ENCODE data around the gene BRICD5. TPM values are rescaled to one million over a fixed set of nuclear protein-coding genes. Genes with fewer than 3 reads are reported as not detected.
A peak's percentile ranks its signal among the peaks of the same experiment; 100 is the strongest.
"Not testable (repeated sequence)": the region's sequence is repeated elsewhere in the genome, so short reads cannot be mapped to it uniquely, and the experiment has no call there.

The BRICD5 gene
- polyA plus RNA-seq: 10.5 TPM
- long read RNA-seq, donor 1: 0 reads
- long read RNA-seq, donor 2, partial matches to known transcripts: 0 of 1 reads
- long read RNA-seq, donor 2, other reads (novel, unspliced or antisense): 0 of 1 reads
- long read RNA-seq, donor 3: 0 reads
- long read RNA-seq, donor 4: 0 reads
- long read RNA-seq, donor 5: 0 reads
- long read RNA-seq, donor 6: 0 reads
- long read RNA-seq, donor 7: 0 reads
- long read RNA-seq, donor 8, partial matches to known transcripts: 0 of 1 reads
- long read RNA-seq, donor 8, other reads (novel, unspliced or antisense): 0 of 1 reads
- long read RNA-seq, donor 9, partial matches to known transcripts: 0 of 2 reads
- long read RNA-seq, donor 9, other reads (novel, unspliced or antisense): 0 of 2 reads
- long read RNA-seq, donor 10, partial matches to known transcripts: 0 of 1 reads
- long read RNA-seq, donor 10, other reads (novel, unspliced or antisense): 0 of 1 reads
- long read RNA-seq, donor 11: 0 reads

DNA sequence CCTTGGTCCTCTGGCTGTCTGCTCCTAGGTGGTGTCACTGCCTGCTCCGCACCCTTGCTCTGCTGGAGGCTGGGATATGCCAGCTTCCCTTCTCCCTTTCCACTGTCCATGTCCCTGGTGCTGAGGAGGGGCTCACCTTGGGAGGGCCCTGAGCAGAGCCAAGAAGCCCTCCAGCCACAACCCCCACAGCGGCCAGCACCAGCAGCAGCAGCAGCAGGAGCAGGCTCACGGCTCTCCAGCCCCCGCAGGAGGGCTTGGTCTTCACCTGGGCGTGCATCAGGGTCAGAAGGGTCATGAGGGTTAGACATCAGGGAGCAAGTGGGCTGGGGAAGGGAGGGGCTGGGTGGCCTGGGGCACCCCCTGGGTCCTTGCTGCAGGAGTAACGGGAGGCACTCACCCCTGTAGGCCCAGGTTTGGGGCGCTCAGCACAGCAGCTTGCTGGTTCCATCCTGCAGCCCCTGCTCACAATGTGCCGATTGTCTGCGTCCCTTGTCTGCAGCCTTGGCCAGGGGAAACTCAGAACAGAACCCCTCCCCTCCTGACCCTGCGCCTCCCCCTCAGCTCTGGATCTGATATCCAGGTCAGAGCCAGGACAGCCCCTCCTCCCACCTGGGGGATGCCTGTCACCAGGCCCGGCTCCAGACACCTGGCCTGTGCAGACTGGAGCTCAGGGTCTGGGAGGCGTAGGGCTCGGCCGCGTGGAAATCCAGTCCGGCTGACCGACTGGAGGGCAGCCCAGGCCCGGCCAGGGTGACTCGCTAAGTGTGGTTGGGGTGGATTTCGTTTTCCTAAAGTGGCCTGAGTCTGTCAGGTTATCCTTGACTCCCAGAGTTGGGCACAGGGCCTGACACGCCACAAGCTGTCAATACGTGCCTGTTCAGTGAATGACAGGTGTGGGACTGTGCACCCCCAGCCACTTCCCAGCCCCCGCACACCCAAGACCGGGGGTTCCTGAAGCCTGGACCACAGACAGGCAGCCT, at the start of gene BRICD5:
Gene BRICD5 (minus strand): TSS at position 478 of the 980 bp plus-strand sequence. CDS start 30 bp downstream, at position 448.
- no peaks in the 10 kb centered on the region for H3K27me3 ChIP-seq (ENCODE audit: control insufficient read depth, insufficient read depth, low read length)
- no peak within 1 kb of the TSS for H3K27ac ChIP-seq (ENCODE audit: low read length)
- H3K36me3 ChIP-seq (ENCODE audit: control insufficient read depth, insufficient read depth, low read length): peaks cover 41% of the 10 kb centered on the region

GRCh38 chr16:2260250-2260649, 49.6 kb upstream of the BRICD5 start:
- no peaks in the 10 kb centered on the region for H3K4me1 ChIP-seq (ENCODE audit: control insufficient read depth, insufficient read depth, low read length)
- no peak for DNase-seq
- 84% methylated on average over 3 of the region's 8 CpGs for WGBS (ENCODE audit: insufficient coverage, low lambda C conversion rate)
- H3K27me3 ChIP-seq (ENCODE audit: control insufficient read depth, insufficient read depth, low read length): no peaks in the 10 kb centered on the region
- H3K36me3 ChIP-seq (ENCODE audit: control insufficient read depth, insufficient read depth, low read length): peaks cover 83% of the 10 kb centered on the region
- no peaks in the 10 kb centered on the region for H3K9me3 ChIP-seq (ENCODE audit: control insufficient read depth, low read depth, low read length)
- no peak overlapping the region for H3K4me3 ChIP-seq (ENCODE audit: low read length)
- H3K27ac ChIP-seq (ENCODE audit: low read length): no peak overlapping the region

More for the DNA sequence above, at the start of gene BRICD5:
- Histone ChIP-seq H3K9me3 (ENCODE audit: control insufficient read depth, low read depth, low read length) (peaks cover 2% of the 10 kb centered on the region), H3K4me1 (ENCODE audit: control insufficient read depth, insufficient read depth, low read length) (peaks cover 23% of the 10 kb centered on the region), H3K4me3 (ENCODE audit: low read length) (no peak within 1 kb of the TSS)
- WGBS (ENCODE audit: insufficient coverage, low lambda C conversion rate): no CpG with 5 or more reads among the region's 24 CpGs
- no peak for DNase-seq

- not testable (repeated sequence) for H3K27me3 ChIP-seq (ENCODE audit: control insufficient read depth, insufficient read depth, low read length); H3K9me3 ChIP-seq (ENCODE audit: control insufficient read depth, low read depth, low read length); H3K4me1 ChIP-seq (ENCODE audit: control insufficient read depth, insufficient read depth, low read length); H3K27ac ChIP-seq (ENCODE audit: low read length); H3K4me3 ChIP-seq (ENCODE audit: low read length); DNase-seq
- WGBS (ENCODE audit: insufficient coverage, low lambda C conversion rate): no CpG with 5 or more reads among the region's 7 CpGs
- H3K36me3 ChIP-seq (ENCODE audit: control insufficient read depth, insufficient read depth, low read length): peaks cover 85% of the 10 kb centered on the region
Observed at GRCh38 chr16:2258530-2258929, 47.9 kb upstream of the BRICD5 start.

- H3K27ac ChIP-seq (ENCODE audit: low read length): no peak overlapping the region
- H3K4me3 ChIP-seq (ENCODE audit: low read length): no peak overlapping the region
- WGBS (ENCODE audit: insufficient coverage, low lambda C conversion rate): no CpG with 5 or more reads among the region's 6 CpGs
- no peaks in the 10 kb centered on the region for H3K9me3 ChIP-seq (ENCODE audit: control insufficient read depth, low read depth, low read length)
- H3K27me3 ChIP-seq (ENCODE audit: control insufficient read depth, insufficient read depth, low read length): no peaks in the 10 kb centered on the region
- no peaks in the 10 kb centered on the region for H3K4me1 ChIP-seq (ENCODE audit: control insufficient read depth, insufficient read depth, low read length)
- DNase-seq: no peak
- H3K36me3 ChIP-seq (ENCODE audit: control insufficient read depth, insufficient read depth, low read length): peaks cover 85% of the 10 kb centered on the region
Observed at GRCh38 chr16:2257726-2258125, 47.1 kb upstream of the BRICD5 start.

DNA sequence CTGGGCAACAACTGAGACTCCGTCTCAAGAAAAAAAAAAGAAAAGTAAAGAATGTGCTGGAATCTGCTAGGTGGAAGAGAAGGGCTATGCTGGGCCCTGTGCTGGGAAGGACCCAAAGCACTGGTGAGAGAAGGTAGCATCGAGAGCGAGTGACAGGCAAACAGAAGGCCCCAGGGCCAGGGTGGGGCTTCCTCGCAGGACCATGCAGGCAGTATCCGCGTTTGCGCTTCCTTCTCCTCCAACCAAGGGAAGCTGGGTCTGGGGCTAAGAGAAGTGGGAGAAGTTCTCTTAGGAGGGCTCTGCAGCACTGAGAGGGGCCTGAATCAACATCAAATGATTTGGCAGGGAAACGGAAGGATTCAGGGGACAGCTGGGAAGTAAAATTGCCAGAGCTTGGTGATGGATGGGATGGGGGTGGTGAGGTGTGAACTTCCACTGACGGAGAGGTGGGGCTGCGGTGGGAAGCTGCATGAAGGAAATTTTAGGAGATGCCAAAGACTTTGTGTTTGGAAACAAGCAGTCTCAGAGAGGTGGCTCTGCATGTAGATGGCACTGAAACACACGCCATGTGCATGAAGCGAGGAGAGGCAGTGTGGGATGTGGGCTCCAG, 46.0 kb upstream of the BRICD5 start:
- Histone ChIP-seq H3K36me3 (ENCODE audit: control insufficient read depth, insufficient read depth, low read length) (peaks cover 75% of the 10 kb centered on the region), H3K27me3 (ENCODE audit: control insufficient read depth, insufficient read depth, low read length) (no peaks in the 10 kb centered on the region), H3K4me3 (ENCODE audit: low read length) (no peak overlapping the region), H3K27ac (ENCODE audit: low read length) (no peak overlapping the region), H3K4me1 (ENCODE audit: control insufficient read depth, insufficient read depth, low read length) (peaks cover 7% of the 10 kb centered on the region), H3K9me3 (ENCODE audit: control insufficient read depth, low read depth, low read length) (no peaks in the 10 kb centered on the region)
- no peak for DNase-seq
- 93% methylated on average over 4 of the region's 12 CpGs for WGBS (ENCODE audit: insufficient coverage, low lambda C conversion rate)

GRCh38 chr16:2253293-2253692, 42.6 kb upstream of the BRICD5 start:
- Histone ChIP-seq H3K27me3 (ENCODE audit: control insufficient read depth, insufficient read depth, low read length) (no peaks in the 10 kb centered on the region), H3K4me3 (ENCODE audit: low read length) (no peak overlapping the region), H3K4me1 (ENCODE audit: control insufficient read depth, insufficient read depth, low read length) (peaks cover 8% of the 10 kb centered on the region), H3K27ac (ENCODE audit: low read length) (no peak overlapping the region), H3K36me3 (ENCODE audit: control insufficient read depth, insufficient read depth, low read length) (peaks cover 55% of the 10 kb centered on the region), H3K9me3 (ENCODE audit: control insufficient read depth, low read depth, low read length) (no peaks in the 10 kb centered on the region)
- DNase-seq: no peak
- no CpG with 5 or more reads among the region's 11 CpGs for WGBS (ENCODE audit: insufficient coverage, low lambda C conversion rate)

DNA sequence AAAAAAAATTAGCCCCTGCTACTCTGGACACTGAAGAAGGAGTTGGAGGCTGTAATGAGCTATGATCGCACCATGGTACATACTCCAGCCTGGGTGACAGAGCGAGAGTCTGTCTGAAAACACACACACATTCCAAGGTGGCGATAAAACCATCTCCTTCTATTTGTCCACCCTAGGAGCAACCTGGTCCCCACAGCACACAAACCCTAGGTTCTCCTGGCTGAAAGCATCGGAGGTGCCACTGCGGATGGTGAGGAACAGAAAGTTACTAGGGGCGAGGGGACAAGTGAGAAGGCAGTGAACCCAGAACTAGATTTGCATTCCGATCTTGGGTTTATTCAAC, 42.1 kb upstream of the BRICD5 start:
- 100% methylated on average over 1 of the region's 7 CpGs for WGBS (ENCODE audit: insufficient coverage, low lambda C conversion rate)
- no peak overlapping the region for H3K4me3 ChIP-seq (ENCODE audit: low read length)
- H3K9me3 ChIP-seq (ENCODE audit: control insufficient read depth, low read depth, low read length): no peaks in the 10 kb centered on the region
- no peak overlapping the region for H3K27ac ChIP-seq (ENCODE audit: low read length)
- no peaks in the 10 kb centered on the region for H3K27me3 ChIP-seq (ENCODE audit: control insufficient read depth, insufficient read depth, low read length)
- H3K36me3 ChIP-seq (ENCODE audit: control insufficient read depth, insufficient read depth, low read length): peaks cover 51% of the 10 kb centered on the region
- H3K4me1 ChIP-seq (ENCODE audit: control insufficient read depth, insufficient read depth, low read length): peaks cover 8% of the 10 kb centered on the region
- no peak for DNase-seq

GRCh38 chr16:2251296-2252111, 40.8 kb upstream of the BRICD5 start, which contains the start of gene ECI1:
Gene ECI1, minus strand, starts transcription at chr16:2251587. Its CDS starts 21 bp downstream, at chr16:2251566.
- peaks cover 44% of the 10 kb centered on the region for H3K36me3 ChIP-seq (ENCODE audit: control insufficient read depth, insufficient read depth, low read length)
- no CpG with 5 or more reads among the region's 88 CpGs for WGBS (ENCODE audit: insufficient coverage, low lambda C conversion rate)
- no peaks in the 10 kb centered on the region for H3K9me3 ChIP-seq (ENCODE audit: control insufficient read depth, low read depth, low read length)
- peak within 1 kb of the TSS; percentile 68 for H3K4me3 ChIP-seq (ENCODE audit: low read length)
- H3K27ac ChIP-seq (ENCODE audit: low read length): peak within 1 kb of the TSS; percentile 80
- peak; percentile 91 to 96 for DNase-seq
- H3K27me3 ChIP-seq (ENCODE audit: control insufficient read depth, insufficient read depth, low read length): no peaks in the 10 kb centered on the region
- peaks cover 8% of the 10 kb centered on the region for H3K4me1 ChIP-seq (ENCODE audit: control insufficient read depth, insufficient read depth, low read length)

GRCh38 chr16:2250652-2251295, 40.1 kb upstream of the BRICD5 start:
- 16% methylated on average over 4 of the region's 35 CpGs for WGBS (ENCODE audit: insufficient coverage, low lambda C conversion rate)

More at GRCh38 chr16:2250652-2251295, 40.1 kb upstream of the BRICD5 start:
- Histone ChIP-seq H3K4me3 (ENCODE audit: low read length) (peak overlapping the region; percentile 68), H3K27me3 (ENCODE audit: control insufficient read depth, insufficient read depth, low read length) (no peaks in the 10 kb centered on the region), H3K27ac (ENCODE audit: low read length) (peak overlapping the region; percentile 80), H3K9me3 (ENCODE audit: control insufficient read depth, low read depth, low read length) (no peaks in the 10 kb centered on the region), H3K4me1 (ENCODE audit: control insufficient read depth, insufficient read depth, low read length) (peaks cover 8% of the 10 kb centered on the region), H3K36me3 (ENCODE audit: control insufficient read depth, insufficient read depth, low read length) (peaks cover 44% of the 10 kb centered on the region)
- DNase-seq: no peak
